ENCODE data around the gene CT47B1.

CT47B1 gene

DNA sequence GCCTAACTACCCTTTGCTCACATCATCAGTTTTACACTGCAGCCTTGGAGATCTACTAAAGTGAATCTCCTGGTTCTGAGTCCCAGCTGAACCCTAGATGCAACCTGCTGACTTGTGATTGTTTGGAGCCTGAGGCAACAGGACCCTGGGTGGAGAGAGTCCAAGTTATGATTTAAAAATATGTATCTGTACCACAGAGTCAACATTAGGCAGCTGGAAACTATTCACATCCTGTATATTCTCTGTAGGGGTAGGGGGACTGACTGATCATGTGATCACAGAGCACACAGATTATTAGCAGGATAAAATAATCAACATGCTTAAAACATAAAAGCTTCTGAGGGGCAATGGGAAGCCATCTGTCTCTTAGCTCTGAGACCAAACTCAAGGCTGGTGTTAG lies 52.1 kb downstream of the CT47B1 start:
- Histone ChIP-seq H3K9me3 (ENCODE audit: control insufficient read depth, insufficient read depth, low read length) (no peaks in the 10 kb centered on the region), H3K36me3 (ENCODE audit: control insufficient read depth, low read length) (no peaks in the 10 kb centered on the region), H3K27me3 (ENCODE audit: control insufficient read depth, low read length) (no peaks in the 10 kb centered on the region), H3K4me2 (ENCODE audit: low read length) (no peak overlapping the region), H3K4me3 (ENCODE audit: low read length) (no peak overlapping the region), H3K4me1 (ENCODE audit: control insufficient read depth, low read length) (no peaks in the 10 kb centered on the region), H3K79me2 (ENCODE audit: control insufficient read depth, low read length) (no peaks in the 10 kb centered on the region), H3F3A (ENCODE audit: control insufficient read depth, insufficient read depth) (no peaks in the 10 kb centered on the region), H4K20me1 (ENCODE audit: control insufficient read depth, insufficient read depth, low read depth, low read length) (no peaks in the 10 kb centered on the region), H3K9me2 (replicated peaks; ENCODE audit: control insufficient read depth, low read length) (no peaks in the 10 kb centered on the region), H3K27ac (ENCODE audit: low read depth, low read length) (no peak overlapping the region)
- TF ChIP-seq, protein P1, sequence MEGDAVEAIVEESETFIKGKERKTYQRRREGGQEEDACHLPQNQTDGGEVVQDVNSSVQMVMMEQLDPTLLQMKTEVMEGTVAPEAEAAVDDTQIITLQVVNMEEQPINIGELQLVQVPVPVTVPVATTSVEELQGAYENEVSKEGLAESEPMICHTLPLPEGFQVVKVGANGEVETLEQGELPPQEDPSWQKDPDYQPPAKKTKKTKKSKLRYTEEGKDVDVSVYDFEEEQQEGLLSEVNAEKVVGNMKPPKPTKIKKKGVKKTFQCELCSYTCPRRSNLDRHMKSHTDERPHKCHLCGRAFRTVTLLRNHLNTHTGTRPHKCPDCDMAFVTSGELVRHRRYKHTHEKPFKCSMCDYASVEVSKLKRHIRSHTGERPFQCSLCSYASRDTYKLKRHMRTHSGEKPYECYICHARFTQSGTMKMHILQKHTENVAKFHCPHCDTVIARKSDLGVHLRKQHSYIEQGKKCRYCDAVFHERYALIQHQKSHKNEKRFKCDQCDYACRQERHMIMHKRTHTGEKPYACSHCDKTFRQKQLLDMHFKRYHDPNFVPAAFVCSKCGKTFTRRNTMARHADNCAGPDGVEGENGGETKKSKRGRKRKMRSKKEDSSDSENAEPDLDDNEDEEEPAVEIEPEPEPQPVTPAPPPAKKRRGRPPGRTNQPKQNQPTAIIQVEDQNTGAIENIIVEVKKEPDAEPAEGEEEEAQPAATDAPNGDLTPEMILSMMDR (IDR thresholded peaks at IDR 0.05; ENCODE audit: low read depth, low read length, poor library complexity, severe bottlenecking), result no peak
- no peak for TF ChIP-seq EZH2phosphoT487 (IDR thresholded peaks at IDR 0.05; ENCODE audit: borderline replicate concordance, low read length)

Data from DOHH2 (cell line).